GM10248 (cell line): ENCODE measurements around the gene PTCD1.

Experiments used
- CTCF ChIA-PET: fragments of 300-600 bp; sonication (Branson Sonifier 250); formaldehyde crosslinking; extraction: SDS; loops from one replicate; lab custom pipeline; 2021; ENCODE audit warnings: antibody characterized with exemption; lab: Yijun Ruan, JAX
- POLR2A ChIA-PET: fragments of 350-650 bp; sonication (Branson Sonifier 250); formaldehyde crosslinking; extraction: SDS; loops from one replicate; lab custom pipeline; 2020; ENCODE audit warnings: antibody characterized with exemption; lab: Yijun Ruan, JAX
- DNase-seq: peaks from one replicate; pipeline ENCODE4 v3.0.0; 2012; ENCODE audit errors: extremely low spot score
- CTCF ChIP-seq: IDR thresholded peaks from 2 replicates; pipeline ENCODE4 v1.5.1; 2012; ENCODE audit warnings: mild to moderate bottlenecking, low read depth; ENCODE audit errors: extremely low read depth, missing control alignments, control extremely low read depth

PTCD1 gene

GRCh38 chr7:99438573-99439480 lies at the start of gene PTCD1, which contains the start of gene CPSF4:
PTCD1 (minus strand) TSS chr7:99438798; CDS start chr7:99435242, 3,556 bp downstream.
CPSF4 (plus strand) TSS chr7:99438943; CDS start chr7:99439083, 140 bp downstream.
- no peak for TF ChIP-seq CTCF
- CTCF ChIA-PET: interaction anchor here (0.6 to 1.2 kb wide), 2 partner anchors 20 to 23 kb away, joined by 3 read pairs; no protein-coding TSS in a partner anchor
- POLR2A ChIA-PET: interaction anchor here (0.6 to 1.0 kb wide), 6 partner anchors 9 to 66 kb away, joined by 3 read pairs; no protein-coding TSS in a partner anchor
- peak; percentile 99 for DNase-seq

- POLR2A ChIA-PET: no interaction called here
- no peak for DNase-seq
- TF ChIP-seq CTCF: no peak
- CTCF ChIA-PET: interaction anchor here (2.2 kb wide), 1 partner anchor 13 kb away, joined by 5 read pairs; no protein-coding TSS in a partner anchor
Measured at GRCh38 chr7:99485094-99485493, 46.5 kb upstream of the PTCD1 start.

GRCh38 chr7:99478464-99479440 lies 40.2 kb upstream of the PTCD1 start:
- DNase-seq: no peak
- CTCF ChIA-PET: no interaction called here
- POLR2A ChIA-PET: no interaction called here
- TF ChIP-seq CTCF: no peak

GRCh38 chr7:99476107-99476506 lies 37.5 kb upstream of the PTCD1 start:
- DNase-seq: no peak
- no peak for TF ChIP-seq CTCF
- CTCF ChIA-PET: interaction anchor here (1.1 to 2.0 kb wide), 2 partner anchors 13 to 22 kb away, joined by 3 to 5 read pairs; no protein-coding TSS in a partner anchor

GRCh38 chr7:99473315-99473596 lies 34.7 kb upstream of the PTCD1 start:
- ChIA-PET POLR2A (no interaction called here), CTCF (no interaction called here)
- TF ChIP-seq CTCF: no peak
- DNase-seq: peak; percentile 69

More at GRCh38 chr7:99476107-99476506, 37.5 kb upstream of the PTCD1 start:
- POLR2A ChIA-PET: no interaction called here
